NCI-H2107 (cell line): ENCODE measurements around the gene PAK1IP1.
"Not testable (repeated sequence)": the region's sequence is repeated elsewhere in the genome, so short reads cannot be mapped to it uniquely, and the experiment has no call there.

Source experiments
- DNase-seq: peaks from one replicate; lab custom pipeline; 2025; lab: John Stamatoyannopoulos, UW

PAK1IP1 gene

GRCh38 chr6:10692965-10693538 lies 1.7 kb upstream of the PAK1IP1 start:
- no peak for DNase-seq

- no peak for DNase-seq
Observed at GRCh38 chr6:10695086-10695657, 400 bp downstream of the PAK1IP1 start.

- no peak for DNase-seq
Observed at GRCh38 chr6:10696655-10697054, 1.9 kb downstream of the PAK1IP1 start.

GRCh38 chr6:10713962-10714361 lies 19.2 kb downstream of the PAK1IP1 start:
- DNase-seq = no peak

- DNase-seq = no peak
Observed at GRCh38 chr6:10719296-10719963, 24.7 kb downstream of the PAK1IP1 start.

- DNase-seq = no peak
Observed at GRCh38 chr6:10719964-10720264, 25.1 kb downstream of the PAK1IP1 start.

GRCh38 chr6:10720265-10720959 lies 25.6 kb downstream of the PAK1IP1 start:
- no peak for DNase-seq

- not testable (repeated sequence) for DNase-seq
Observed at GRCh38 chr6:10720960-10721849, 26.4 kb downstream of the PAK1IP1 start.

- no peak for DNase-seq
Observed at GRCh38 chr6:10721850-10722569, 27.2 kb downstream of the PAK1IP1 start.

GRCh38 chr6:10722570-10722819 lies 27.7 kb downstream of the PAK1IP1 start:
- DNase-seq = no peak

GRCh38 chr6:10722820-10723566 lies 28.2 kb downstream of the PAK1IP1 start, which contains the start of gene TMEM14C:
Gene TMEM14C, plus strand, starts transcription at chr6:10723070. Its CDS starts 1,544 bp downstream, at chr6:10724614.
- DNase-seq = peak; percentile 70

GRCh38 chr6:10723567-10723881 lies 28.8 kb downstream of the PAK1IP1 start:
- DNase-seq = no peak

GRCh38 chr6:10725044-10725443 lies 30.3 kb downstream of the PAK1IP1 start:
- no peak for DNase-seq

GRCh38 chr6:10725716-10726115 lies 30.9 kb downstream of the PAK1IP1 start:
- no peak for DNase-seq

- no peak for DNase-seq
Observed at GRCh38 chr6:10730254-10730653, 35.5 kb downstream of the PAK1IP1 start.

GRCh38 chr6:10733151-10733715 lies 38.5 kb downstream of the PAK1IP1 start:
- DNase-seq = no peak

- no peak for DNase-seq
Observed at GRCh38 chr6:10733863-10734262, 39.1 kb downstream of the PAK1IP1 start.

- no peak for DNase-seq
Observed at GRCh38 chr6:10736731-10737130, 42.0 kb downstream of the PAK1IP1 start.

GRCh38 chr6:10740061-10740460 lies 45.3 kb downstream of the PAK1IP1 start:
- no peak for DNase-seq

- not testable (repeated sequence) for DNase-seq
Observed at GRCh38 chr6:10741643-10742042, 46.9 kb downstream of the PAK1IP1 start.

- no peak for DNase-seq
Observed at GRCh38 chr6:10742251-10742650, 47.5 kb downstream of the PAK1IP1 start.
